RCC 7860 (cell line): ENCODE results near the gene MT1F.

Source experiments
- DNase-seq: peaks from one replicate; pipeline ENCODE4 v3.0.0-alpha.2; 2015; ENCODE audit warnings: low spot score
- FAIRE-seq: peaks from 2 replicates; lab custom pipeline; 2012; peaks lifted over from hg19 to GRCh38; lab: Jason Lieb, UNC

MT1F gene

DNA sequence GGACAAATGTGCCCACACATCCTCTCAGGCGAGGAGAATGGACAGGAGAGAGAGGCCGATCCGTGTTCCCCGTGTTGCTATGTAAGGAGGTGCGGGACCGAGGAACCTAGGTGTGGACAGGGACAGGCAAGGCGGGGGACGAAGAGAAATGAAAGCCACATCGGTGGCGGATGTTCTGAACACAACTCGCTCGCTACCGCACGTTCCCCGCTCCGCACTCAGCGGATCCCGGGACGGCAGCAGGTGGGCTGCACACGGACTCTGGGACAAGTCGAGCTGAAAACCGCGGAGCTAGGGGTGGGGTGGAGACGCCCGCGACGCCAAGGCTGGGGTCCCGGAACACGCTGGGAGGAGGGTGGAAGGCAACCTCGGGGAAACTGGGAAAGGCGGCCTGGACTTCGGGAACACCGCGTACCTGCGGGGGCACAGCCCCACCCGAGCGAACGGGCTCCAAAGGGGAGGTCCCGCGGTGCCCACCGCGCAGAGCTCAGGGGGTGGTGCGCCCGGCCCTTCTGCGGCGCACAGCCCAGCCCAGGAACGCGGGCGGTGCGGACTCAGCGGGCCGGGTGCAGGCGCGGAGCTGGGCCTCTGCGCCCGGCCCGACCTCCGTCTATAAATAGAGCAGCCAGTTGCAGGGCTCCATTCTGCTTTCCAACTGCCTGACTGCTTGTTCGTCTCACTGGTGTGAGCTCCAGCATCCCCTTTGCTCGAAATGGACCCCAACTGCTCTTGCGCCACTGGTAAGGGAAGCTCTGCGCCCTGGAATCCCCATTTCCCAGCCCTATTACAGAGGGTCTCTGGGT lies 32.4 kb upstream of the MT1F start, which contains the start of gene MT1E:
Gene MT1E (plus strand): TSS at position 642 of the 803 bp plus-strand sequence. CDS start 71 bp downstream, at position 713.
- FAIRE-seq = no peak
- peak; percentile 81 for DNase-seq

DNA sequence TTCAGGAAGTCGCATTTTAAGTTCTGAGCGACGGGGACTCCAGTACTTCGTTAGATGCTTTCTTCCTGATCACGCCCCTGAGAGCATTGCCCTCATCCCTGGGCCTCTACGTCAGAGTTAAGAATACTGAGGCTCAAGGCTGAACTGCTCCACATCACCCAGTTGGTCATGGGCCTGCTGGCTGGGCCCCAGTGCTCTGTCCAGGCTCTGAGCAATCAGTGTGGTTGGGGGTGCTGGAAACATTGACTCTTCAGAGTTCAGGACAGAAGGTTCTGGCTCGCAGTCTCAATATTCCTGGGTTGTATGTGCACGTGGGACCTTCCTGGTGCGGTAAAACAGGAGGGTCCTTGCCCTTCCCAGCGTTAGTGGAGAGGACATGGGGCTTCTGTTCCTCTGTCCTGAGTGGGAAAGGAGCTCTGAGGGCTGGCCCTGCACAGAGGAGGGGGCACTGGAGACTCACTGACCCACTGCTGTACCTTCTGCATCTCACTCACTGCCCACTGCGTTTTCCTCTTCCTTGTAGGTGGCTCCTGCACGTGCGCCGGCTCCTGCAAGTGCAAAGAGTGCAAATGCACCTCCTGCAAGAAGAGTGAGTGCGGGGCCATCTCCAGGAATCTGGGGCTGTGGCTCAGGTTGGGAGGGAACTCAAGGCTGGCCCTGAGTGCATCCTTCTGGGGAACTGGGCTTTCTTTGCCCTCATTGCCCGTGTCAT lies 31.7 kb upstream of the MT1F start:
- DNase-seq = peak; percentile 53
- no peak for FAIRE-seq

DNA sequence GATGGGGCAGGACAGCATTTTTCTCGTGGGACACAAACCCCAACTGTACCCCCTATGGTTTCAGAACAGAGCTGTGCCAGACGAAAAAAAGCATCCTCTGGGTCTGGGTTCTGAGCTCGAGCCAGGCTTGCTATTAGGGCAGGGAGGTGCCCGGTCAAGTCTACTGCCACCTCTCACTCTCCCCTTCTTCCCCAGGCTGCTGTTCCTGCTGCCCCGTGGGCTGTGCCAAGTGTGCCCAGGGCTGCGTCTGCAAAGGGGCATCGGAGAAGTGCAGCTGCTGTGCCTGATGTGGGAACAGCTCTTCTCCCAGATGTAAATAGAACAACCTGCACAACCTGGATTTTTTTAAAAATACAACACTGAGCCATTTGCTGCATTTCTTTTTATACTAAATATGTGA lies 31.1 kb upstream of the MT1F start:
- FAIRE-seq (no peak), DNase-seq (no peak)

DNA sequence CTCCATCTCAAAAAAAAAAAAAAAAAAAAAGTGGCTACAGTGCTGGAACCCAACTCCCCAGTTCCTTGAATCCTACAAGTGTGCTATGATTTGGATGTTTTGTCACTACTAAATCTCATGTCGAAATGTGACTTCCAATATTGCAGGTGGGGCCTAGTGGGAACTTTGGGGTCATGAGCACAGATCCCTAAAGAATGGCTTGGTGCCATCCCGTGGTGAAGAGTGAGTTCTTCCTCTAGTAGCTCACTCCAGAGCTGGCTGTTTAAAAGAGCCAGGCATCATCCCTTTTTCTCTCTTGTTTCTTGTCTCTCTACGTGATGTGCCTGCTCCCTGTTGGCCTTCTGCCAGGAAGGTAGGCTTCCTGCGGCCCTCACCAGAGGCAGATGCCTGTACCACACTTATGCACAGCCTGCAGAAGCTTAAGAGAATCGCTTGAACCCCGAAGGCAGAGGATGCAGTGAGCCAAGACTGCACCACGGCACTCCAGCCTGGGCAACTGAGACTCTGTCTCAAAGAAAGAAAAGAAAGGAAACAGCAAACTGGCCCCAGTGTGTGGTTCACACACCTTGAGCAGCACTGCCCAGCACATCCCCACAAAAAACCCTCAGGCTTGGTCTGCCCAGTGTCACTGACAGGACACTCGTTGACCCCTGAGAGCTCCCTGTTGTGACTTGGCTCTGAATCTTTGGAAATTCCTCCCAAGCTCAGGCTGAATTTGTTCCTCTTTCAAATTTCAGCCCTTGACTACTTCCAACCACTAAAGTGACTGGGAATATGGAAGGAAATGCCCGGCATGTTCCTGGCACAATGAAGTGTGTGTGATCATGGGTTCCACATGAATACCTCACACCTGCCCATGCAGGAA lies 29.0 kb upstream of the MT1F start:
- FAIRE-seq (no peak), DNase-seq (no peak)

DNA sequence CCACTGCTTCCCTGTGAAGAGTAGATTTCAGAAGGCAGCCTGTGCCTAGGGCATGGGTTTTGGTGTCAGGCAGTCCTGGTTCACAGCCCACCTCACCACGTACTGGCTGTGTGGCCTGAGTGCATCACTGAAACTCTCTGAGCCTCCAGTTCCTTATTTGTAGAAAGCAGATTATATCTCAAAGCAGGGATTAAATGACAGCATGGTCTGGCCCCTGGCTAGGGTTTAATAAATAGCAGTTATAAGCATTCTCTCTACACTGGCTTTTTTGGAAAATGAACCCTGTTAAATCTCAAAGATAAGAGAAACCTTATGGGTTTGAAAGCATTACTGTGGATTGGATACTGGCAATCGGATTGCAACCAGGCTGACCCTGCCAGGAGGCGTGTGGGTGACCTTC lies 28.2 kb upstream of the MT1F start:
- FAIRE-seq (no peak), DNase-seq (no peak)

DNA sequence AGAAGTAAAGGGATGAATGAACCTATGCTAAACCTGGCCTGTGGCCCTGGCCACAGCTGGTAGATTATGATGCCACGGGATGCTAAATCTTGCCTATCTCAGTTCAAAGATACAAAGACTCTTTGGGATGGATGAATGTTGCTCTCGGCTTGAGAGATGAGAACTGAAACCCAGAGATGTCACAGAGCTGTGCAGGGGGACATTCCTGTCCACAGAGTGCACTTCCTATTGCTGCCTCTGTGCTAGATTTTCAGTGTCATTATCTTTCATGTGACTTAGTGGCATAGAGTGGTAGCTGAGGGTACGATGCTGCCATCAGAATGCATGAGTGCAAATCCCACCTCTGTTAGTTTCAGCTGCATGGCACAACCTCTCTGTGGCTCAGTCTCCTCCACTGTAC lies 27.6 kb upstream of the MT1F start:
- no peak for DNase-seq
- FAIRE-seq = no peak

DNA sequence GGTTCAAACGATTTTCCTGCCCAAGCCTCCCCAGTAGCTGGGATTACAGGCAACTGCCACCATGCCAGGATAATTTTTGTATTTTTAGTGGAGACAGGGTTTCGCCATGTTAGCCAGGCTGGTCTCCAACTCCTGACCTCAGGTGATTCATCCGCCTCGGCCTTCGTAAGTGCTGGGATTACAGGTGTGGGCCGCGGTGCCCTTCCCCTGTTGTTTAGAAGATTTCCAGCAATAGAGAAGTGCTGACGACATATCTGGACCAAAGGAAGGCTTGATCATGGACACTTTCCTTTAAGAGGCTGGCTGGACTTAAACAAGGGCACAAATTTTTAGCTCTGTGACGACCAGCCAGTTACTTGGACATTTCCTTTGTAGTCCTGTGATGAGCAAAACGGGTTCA lies 26.6 kb upstream of the MT1F start:
- FAIRE-seq (no peak), DNase-seq (no peak)

DNA sequence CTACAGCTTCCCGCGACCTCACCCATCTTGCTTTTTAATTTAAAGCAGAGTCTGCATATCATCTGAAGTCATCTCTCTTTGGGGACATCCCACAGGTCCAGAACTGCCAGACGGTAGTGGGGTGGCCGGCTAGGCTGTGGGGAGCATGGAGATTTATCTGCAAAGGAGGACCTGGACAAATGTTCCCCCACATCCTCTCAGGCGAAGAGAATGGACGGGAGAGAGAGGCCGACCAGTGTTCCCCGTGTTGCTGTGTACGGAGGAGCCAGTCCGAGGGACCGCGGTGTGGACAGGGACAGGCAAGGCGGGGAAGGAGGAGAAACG lies 26.0 kb upstream of the MT1F start:
- no peak for DNase-seq
- no peak for FAIRE-seq

DNA sequence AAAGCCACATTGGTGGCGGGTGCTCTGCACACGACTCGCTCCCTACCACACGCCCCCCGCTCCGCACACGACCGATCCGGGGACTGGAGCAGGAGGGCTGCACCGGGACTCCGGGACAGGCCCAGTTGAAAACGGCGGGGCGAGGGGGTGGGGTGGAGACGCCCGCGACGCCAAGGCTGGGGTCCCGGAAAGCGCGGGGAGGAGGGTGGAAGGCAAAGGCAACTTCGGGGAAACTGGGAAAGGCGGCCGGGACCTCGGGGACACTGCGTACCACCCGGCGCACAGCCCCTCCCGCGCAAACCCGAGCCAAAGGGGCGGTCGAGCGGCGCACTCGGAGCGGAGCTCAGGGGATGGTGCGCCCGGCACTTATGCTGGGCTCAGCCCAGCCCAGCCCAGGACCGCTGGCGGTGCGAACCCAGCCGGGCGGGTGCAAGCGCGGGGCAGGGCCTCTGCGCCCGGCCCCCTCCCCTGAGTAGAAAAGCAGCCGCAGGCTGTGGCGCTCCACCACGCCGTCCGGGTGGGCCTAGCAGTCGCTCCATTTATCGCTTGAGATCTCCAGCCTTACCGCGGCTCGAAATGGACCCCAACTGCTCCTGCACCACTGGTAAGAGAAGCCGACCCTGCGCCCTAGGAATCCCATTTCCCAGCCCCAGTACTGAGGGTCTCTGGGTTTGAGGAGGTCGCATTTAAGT lies 25.5 kb upstream of the MT1F start, which contains the start of gene MT1M:
Gene MT1M (plus strand): TSS at position 504 of the 692 bp plus-strand sequence. CDS start 73 bp downstream, at position 577.
- FAIRE-seq (no peak), DNase-seq (no peak)

DNA sequence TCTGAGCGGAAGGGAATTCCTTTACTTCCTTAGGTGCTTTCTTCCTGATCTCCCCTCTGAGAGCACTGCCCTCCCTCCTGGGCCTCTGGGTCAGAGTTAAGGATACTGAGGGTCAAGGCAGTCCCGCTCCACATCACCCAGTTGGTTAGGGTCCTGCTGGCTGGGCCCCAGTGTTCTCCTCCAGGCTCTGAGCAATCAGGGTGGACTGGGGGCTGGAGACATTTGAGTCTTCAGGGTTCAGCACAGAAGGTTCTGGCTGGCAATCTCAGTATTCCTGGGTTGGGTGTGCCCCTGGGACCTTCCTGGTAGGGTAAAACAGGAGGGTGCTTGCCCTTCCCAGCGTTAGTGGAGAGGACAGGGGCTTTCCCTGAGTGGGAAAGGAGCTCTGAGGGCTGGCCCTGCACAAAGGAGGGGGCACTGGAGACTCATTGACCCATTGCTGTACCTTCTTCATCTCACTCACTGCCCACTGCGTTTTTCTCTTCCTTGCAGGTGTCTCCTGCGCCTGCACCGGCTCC lies 24.9 kb upstream of the MT1F start:
- FAIRE-seq = no peak
- no peak for DNase-seq

DNA sequence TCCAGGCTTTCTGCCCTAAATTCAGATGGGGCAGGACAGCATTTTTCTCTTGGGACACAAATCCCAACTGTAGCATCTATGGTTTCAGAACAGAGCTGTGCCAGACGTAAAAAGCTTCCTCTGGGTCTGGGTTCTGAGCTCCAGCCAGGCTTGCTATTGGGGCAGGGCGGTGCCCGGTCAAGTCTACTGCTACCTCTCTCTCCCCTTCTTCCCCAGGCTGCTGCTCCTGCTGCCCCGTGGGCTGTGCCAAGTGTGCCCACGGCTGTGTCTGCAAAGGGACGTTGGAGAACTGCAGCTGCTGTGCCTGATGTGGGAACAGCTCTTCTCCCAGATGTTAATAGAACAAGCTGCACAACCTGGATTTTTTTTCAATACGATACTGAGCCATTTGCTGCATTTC lies 24.2 kb upstream of the MT1F start:
- FAIRE-seq (no peak), DNase-seq (no peak)

DNA sequence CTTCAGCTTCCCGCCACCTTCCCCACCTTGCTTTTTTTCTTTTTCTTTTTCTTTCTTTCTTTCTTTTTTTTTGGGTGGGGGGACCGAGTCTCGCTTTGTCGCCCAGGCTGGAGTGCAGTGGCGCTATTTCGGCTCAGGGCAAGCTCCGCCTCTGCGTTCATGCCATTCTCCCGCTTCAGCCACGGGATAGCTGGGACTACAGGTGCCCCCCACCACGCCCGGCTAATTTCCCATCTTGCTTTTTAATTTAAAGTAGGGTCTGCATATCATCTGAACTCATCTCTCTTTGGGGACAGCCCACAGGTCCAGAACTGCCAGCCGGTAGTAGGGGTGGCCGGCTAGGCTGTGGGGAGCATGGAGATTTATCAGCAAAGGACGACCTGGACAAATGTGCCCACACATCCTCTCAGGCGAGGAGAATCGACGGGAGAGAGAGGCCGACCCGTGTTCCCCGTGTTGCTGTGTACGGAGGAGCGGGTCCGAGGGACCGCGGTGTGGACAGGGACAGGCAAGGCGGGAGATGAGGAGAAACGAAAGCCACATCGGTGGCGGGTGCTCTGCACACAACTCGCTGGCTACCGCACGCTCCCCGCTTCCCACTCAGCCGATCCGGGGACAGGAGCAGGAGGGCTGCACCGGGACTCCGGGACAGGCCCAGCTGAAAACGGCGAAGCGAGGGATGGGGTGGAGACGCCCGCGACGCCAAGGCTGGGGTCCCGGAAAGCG lies 22.9 kb upstream of the MT1F start:
- FAIRE-seq (no peak), DNase-seq (no peak)

DNA sequence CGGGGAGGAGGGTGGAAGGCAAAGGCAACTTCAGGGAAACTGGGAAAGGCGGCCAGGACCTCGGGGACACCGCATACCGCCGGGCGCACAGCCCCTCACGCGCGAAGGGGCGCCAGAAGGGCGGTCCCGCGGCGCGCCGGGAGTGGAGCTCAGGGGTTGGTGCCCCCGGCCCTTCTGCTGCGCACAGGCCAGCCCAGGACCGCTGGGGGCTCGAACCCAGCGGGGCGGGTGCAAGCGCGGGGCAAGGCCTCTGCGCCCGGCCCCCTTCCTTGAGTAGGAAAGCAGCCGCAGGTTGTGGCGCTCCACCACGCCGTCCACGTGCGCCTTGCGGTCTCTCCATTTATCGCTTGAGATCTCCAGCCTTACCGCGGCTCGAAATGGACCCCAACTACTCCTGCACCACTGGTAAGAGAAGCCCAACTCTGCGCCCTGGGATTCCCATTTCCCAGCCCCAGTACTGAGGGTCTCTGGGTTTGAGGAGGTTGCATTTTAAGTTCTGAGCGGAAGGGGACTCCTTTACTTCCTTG lies 22.3 kb upstream of the MT1F start:
- DNase-seq (no peak), FAIRE-seq (no peak)

DNA sequence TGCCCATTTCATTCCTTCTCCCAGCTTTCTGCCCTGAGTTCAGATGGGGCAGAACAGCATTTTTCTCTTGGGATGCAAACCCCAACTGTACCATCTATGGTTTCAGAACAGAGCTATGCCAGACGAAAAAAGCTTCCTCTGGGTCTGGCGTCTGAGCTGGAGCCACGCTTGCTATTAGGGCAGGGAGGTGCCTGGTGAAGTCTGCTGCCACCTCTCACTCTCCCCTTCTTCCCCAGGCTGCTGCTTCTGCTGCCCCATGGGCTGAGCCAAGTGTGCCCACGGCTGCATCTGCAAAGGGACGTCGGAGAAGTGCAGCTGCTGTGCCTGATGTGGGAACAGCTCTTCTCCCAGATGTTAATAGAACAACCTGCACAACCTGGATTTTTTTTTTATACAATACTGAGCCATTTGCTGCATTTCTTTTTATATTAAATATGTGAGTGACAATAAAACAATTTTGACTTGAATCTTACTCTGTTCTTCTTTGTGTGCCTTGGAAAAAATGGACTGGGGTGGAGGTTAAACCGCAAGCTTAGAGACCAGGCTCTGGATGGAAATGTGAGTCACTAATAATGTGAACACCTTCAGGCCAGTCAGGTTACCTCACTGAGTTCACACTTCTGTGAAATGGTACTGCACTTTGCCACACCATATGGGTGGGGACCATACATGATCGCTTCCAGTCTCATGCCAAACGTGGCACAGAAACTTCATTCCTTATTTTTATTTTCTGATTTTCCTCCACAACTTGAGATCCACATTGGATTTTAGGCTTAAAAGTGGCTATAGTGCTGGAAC lies 20.9 kb upstream of the MT1F start:
- FAIRE-seq (no peak), DNase-seq (no peak)

DNA sequence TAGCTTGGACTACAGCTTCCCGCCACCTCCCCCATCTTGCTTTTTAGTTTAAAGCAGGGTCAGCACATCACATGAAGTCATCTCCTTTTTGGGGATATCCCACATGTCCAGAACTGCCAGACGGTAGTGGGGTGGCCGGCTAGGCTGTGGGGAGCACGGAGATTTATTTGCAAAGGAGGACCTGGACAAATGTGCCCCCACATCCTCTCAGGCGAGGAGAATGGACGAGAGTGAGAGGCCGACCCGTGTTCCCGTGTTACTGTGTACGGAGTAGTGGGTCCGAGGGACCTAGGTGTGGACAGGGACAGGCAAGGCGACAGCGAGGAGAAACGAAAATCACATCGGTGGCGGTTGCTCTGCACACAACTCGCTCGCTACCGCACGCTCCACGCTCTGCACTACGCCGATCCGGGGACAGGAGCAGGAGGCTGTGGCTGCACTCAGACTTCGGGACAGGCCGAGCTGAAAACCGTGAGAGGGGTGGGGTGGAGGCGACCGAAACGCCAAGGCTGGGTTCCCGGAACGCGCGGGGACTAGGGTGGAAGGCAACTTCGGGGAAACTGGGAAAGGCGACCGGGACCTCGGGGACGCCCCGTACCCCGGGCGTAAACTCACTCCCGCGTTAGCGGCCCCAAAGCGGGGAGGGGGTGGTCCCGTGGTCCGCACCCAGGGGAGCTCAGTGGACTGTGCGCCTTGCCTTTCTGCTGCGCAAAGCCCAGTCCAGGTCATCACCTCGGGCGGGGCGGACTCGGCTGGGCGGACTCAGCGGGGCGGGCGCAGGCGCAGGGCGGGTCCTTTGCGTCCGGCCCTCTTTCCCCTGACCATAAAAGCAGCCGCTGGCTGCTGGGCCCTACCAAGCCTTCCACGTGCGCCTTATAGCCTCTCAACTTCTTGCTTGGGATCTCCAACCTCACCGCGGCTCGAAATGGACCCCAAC lies 19.7 kb upstream of the MT1F start, which contains the start of gene MT1A:
Gene MT1A (plus strand): TSS at position 853 of the 937 bp plus-strand sequence. CDS start 73 bp downstream, at position 926.
- FAIRE-seq = no peak
- no peak for DNase-seq

DNA sequence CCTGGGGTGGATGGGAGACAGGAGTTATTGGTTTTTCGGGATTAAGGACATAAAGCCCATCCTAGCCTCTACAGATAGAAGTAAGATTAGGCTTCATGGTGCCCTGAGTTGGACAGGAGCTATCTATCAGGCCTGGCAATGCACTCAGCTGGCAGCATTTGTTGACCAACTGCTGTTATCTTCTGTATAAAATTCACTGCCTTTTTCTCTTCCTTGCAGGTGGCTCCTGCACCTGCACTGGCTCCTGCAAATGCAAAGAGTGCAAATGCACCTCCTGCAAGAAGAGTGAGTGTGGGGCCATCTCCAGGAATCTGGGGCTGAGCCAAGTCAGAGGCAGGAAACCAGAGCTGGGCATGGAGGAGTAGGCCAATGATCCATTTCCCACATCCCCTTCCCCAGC lies 18.7 kb upstream of the MT1F start:
- no peak for FAIRE-seq
- DNase-seq = no peak

DNA sequence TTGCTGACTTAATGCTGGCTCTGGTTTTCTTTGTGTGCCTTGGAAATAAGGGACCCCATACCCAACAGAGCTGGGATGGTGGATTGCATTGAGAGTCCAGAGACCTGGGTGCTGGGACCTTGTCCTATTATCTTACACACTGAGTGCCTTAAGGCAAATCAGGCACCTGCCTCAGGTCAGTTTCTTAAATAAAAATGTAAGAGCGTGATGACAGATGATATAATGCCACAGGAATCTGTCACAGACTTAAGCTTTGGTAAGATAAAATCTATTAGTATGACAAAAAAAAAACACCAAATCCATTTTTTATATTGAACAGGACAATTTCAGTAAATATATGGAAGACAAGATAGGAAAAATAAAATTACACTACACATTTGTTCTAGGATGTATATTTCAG lies 17.7 kb upstream of the MT1F start:
- no peak for FAIRE-seq
- no peak for DNase-seq

DNA sequence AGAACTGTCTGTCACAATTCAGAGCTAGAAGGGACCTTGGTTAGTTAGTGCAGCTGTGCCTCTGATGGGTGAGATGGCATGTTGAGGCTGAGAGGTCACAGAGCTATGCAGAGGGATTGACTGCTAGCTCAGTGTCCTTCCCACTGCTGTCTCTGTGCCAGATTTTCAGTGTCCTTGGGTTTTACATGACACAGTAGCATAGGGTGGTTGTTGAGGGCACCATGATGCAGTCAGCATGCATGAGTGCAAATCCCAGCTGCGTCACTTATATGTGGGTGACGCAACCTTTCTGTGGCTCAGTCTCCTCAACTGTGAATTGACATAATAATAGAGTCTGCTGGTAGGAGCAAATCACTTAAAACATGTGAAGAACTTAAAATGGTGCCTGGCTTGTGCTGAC lies 16.6 kb upstream of the MT1F start:
- DNase-seq (no peak), FAIRE-seq (no peak)
